SK-N-SH (cell line): ENCODE measurements around the gene OGDH.

Source experiments
- EP300 ChIP-seq, 2 experiments: IDR thresholded peaks; 2 replicates each; pipeline versions ENCODE4 v1.4.0 to v1.6.1; 2012; ENCODE audit warnings: borderline replicate concordance in 1 of 2, low read depth in 1 of 2, low read length in 1 of 2
- EZH2phosphoT487 ChIP-seq: fragments of 200-600 bp; sonication (generic); IDR thresholded peaks from 2 replicates; pipeline ENCODE4 v1.6.1; 2017; ENCODE audit warnings: low read depth, mixed run types, mild to moderate bottlenecking, antibody characterized with exemption, moderate library complexity, borderline replicate concordance
- GATA2 ChIP-seq: sonication (generic); formaldehyde crosslinking; IDR thresholded peaks from 2 replicates; pipeline ENCODE4 v1.5.0; 2020; ENCODE audit warnings: mild to moderate bottlenecking, missing genetic modification reagents
- MXI1 ChIP-seq: IDR thresholded peaks from 2 replicates; pipeline ENCODE4 v1.6.1; 2012; ENCODE audit warnings: mild to moderate bottlenecking, low read depth, low read length, improper control_type of control experiment
- POLR2AphosphoS5 ChIP-seq: IDR thresholded peaks from 2 replicates; pipeline ENCODE4 v1.6.1; 2012; ENCODE audit warnings: low read depth, low read length
- RAD21 ChIP-seq: IDR thresholded peaks from 2 replicates; pipeline ENCODE4 v1.6.1; 2012; ENCODE audit warnings: mild to moderate bottlenecking, low read length
- RXRA ChIP-seq: IDR thresholded peaks from 2 replicates; pipeline ENCODE4 v1.4.0; 2012; ENCODE audit warnings: low read depth, mild to moderate bottlenecking, borderline replicate concordance
- SMC3 ChIP-seq: IDR thresholded peaks from 2 replicates; pipeline ENCODE4 v1.6.1; 2012; ENCODE audit warnings: low read depth, low read length, improper control_type of control experiment
- TF ChIP-seq, protein P1 (sequence below): fragments of 200-600 bp; sonication (generic); IDR thresholded peaks from 2 replicates; pipeline ENCODE4 v1.6.1; 2017; ENCODE audit warnings: antibody characterized with exemption, mild to moderate bottlenecking, moderate library complexity
- TF ChIP-seq, protein P2 (sequence below): IDR thresholded peaks from 2 replicates; pipeline ENCODE4 v1.4.0; 2012; ENCODE audit warnings: low read depth
- TF ChIP-seq, protein P3 (sequence below): IDR thresholded peaks from 2 replicates; pipeline ENCODE4 v1.4.0; 2012; ENCODE audit warnings: low read depth, borderline replicate concordance
- TF ChIP-seq, protein P4 (sequence below): IDR thresholded peaks from 2 replicates; pipeline ENCODE4 v1.6.1; 2012; ENCODE audit warnings: mild to moderate bottlenecking, low read depth, low read length, moderate library complexity

DNA sequence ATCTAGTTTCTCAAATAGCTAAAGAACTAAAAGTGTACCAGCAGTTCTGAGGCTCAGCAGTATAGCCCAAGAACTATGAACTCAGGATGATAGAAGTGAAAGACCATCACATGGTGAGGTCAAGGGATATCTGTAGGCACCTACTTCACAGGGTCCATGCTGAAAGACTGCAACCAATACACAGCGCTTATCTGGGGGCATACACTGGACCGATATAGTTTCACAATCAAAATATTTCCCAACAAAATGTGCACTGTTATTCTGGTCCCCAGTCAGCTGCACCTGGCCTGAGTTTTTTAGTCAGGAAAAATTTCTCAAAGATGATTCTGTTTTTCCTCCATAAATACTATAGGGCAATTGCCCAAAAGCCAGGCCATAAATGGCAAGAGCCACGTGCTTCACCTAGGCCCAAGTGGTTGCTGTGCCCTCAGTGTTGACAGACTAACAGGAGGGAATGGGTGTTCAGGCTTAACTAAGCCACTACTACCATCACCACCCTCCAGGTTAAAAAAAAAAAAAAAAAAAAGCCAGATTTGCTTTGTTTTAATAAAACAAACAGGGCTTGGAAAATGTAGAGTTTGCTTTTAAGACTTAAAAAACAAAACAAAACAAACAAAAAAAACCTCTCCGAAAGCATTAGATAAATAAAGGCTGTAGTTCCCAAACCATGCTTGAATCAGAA lies 58.5 kb downstream of the OGDH start:
- TF ChIP-seq EZH2phosphoT487 (no peak), EP300 (IDR thresholded peaks at IDR 0.05; ENCODE audit: borderline replicate concordance in 1 of 2, low read depth in 1 of 2, low read length in 1 of 2) (no peak), RXRA (no peak), POLR2AphosphoS5 (no peak), MXI1 (no peak), RAD21 (no peak), GATA2 (CRISPR knock-in tag) (no peak), SMC3 (no peak)
- TF ChIP-seq, protein P1, sequence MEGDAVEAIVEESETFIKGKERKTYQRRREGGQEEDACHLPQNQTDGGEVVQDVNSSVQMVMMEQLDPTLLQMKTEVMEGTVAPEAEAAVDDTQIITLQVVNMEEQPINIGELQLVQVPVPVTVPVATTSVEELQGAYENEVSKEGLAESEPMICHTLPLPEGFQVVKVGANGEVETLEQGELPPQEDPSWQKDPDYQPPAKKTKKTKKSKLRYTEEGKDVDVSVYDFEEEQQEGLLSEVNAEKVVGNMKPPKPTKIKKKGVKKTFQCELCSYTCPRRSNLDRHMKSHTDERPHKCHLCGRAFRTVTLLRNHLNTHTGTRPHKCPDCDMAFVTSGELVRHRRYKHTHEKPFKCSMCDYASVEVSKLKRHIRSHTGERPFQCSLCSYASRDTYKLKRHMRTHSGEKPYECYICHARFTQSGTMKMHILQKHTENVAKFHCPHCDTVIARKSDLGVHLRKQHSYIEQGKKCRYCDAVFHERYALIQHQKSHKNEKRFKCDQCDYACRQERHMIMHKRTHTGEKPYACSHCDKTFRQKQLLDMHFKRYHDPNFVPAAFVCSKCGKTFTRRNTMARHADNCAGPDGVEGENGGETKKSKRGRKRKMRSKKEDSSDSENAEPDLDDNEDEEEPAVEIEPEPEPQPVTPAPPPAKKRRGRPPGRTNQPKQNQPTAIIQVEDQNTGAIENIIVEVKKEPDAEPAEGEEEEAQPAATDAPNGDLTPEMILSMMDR = no peak
- TF ChIP-seq, protein P2, sequence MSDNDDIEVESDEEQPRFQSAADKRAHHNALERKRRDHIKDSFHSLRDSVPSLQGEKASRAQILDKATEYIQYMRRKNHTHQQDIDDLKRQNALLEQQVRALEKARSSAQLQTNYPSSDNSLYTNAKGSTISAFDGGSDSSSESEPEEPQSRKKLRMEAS = no peak
- TF ChIP-seq, protein P3, sequence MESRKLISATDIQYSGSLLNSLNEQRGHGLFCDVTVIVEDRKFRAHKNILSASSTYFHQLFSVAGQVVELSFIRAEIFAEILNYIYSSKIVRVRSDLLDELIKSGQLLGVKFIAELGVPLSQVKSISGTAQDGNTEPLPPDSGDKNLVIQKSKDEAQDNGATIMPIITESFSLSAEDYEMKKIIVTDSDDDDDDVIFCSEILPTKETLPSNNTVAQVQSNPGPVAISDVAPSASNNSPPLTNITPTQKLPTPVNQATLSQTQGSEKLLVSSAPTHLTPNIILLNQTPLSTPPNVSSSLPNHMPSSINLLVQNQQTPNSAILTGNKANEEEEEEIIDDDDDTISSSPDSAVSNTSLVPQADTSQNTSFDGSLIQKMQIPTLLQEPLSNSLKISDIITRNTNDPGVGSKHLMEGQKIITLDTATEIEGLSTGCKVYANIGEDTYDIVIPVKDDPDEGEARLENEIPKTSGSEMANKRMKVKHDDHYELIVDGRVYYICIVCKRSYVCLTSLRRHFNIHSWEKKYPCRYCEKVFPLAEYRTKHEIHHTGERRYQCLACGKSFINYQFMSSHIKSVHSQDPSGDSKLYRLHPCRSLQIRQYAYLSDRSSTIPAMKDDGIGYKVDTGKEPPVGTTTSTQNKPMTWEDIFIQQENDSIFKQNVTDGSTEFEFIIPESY = no peak
- TF ChIP-seq, protein P4, sequence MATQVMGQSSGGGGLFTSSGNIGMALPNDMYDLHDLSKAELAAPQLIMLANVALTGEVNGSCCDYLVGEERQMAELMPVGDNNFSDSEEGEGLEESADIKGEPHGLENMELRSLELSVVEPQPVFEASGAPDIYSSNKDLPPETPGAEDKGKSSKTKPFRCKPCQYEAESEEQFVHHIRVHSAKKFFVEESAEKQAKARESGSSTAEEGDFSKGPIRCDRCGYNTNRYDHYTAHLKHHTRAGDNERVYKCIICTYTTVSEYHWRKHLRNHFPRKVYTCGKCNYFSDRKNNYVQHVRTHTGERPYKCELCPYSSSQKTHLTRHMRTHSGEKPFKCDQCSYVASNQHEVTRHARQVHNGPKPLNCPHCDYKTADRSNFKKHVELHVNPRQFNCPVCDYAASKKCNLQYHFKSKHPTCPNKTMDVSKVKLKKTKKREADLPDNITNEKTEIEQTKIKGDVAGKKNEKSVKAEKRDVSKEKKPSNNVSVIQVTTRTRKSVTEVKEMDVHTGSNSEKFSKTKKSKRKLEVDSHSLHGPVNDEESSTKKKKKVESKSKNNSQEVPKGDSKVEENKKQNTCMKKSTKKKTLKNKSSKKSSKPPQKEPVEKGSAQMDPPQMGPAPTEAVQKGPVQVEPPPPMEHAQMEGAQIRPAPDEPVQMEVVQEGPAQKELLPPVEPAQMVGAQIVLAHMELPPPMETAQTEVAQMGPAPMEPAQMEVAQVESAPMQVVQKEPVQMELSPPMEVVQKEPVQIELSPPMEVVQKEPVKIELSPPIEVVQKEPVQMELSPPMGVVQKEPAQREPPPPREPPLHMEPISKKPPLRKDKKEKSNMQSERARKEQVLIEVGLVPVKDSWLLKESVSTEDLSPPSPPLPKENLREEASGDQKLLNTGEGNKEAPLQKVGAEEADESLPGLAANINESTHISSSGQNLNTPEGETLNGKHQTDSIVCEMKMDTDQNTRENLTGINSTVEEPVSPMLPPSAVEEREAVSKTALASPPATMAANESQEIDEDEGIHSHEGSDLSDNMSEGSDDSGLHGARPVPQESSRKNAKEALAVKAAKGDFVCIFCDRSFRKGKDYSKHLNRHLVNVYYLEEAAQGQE = no peak
